ENCODE results near the gene ARL5A.

Gene ARL5A

GRCh38 chr2:151767536-151767935 lies 60.7 kb downstream of the ARL5A start:
- DNase-seq (ENCODE audit: low read depth) = no peak
- no peak for TF ChIP-seq CTCF (IDR thresholded peaks at IDR 0.05; ENCODE audit: control insufficient read depth, insufficient read depth, low read depth, low read length, missing control alignments)
- no peak overlapping the region for H3K4me3 ChIP-seq (ENCODE audit: control insufficient read depth, low read depth, low read length)

GRCh38 chr2:151766437-151767153 lies 61.6 kb downstream of the ARL5A start:
- DNase-seq (ENCODE audit: low read depth) = no peak
- TF ChIP-seq CTCF (IDR thresholded peaks at IDR 0.05; ENCODE audit: control insufficient read depth, insufficient read depth, low read depth, low read length, missing control alignments) = no peak
- H3K4me3 ChIP-seq (ENCODE audit: control insufficient read depth, low read depth, low read length) = no peak overlapping the region

GRCh38 chr2:151765760-151766410 lies 62.3 kb downstream of the ARL5A start:
- no peak for TF ChIP-seq CTCF (IDR thresholded peaks at IDR 0.05; ENCODE audit: control insufficient read depth, insufficient read depth, low read depth, low read length, missing control alignments)
- no peak for DNase-seq (ENCODE audit: low read depth)
- no peak overlapping the region for H3K4me3 ChIP-seq (ENCODE audit: control insufficient read depth, low read depth, low read length)

- H3K4me3 ChIP-seq (ENCODE audit: control insufficient read depth, low read depth, low read length) = no peak overlapping the region
- TF ChIP-seq CTCF (IDR thresholded peaks at IDR 0.05; ENCODE audit: control insufficient read depth, insufficient read depth, low read depth, low read length, missing control alignments) = no peak
- DNase-seq (ENCODE audit: low read depth) = no peak
These were observed 65.5 kb downstream of the ARL5A start for GRCh38 chr2:151762694-151763093.

DNA sequence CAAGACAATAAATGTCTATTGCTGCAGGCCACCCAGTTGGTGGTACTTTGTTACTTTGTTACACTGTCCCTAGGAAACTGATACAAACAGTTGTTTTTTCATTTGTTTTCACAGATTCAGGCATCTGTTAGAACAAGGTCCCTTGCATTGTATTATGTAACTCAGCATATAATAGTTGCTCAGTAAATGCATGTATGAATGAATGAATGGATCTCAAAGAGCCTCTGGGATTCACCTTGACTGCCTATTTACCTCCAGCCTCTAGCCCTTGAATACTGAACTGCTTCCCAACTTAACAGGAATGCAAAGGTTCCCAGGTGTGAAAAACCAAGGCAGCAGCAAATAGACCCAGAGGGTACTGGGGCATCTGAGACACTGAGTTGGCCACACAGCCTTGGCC lies 66.5 kb downstream of the ARL5A start:
- DNase-seq (ENCODE audit: low read depth) = no peak
- no peak overlapping the region for H3K4me3 ChIP-seq (ENCODE audit: control insufficient read depth, low read depth, low read length)
- no peak for TF ChIP-seq CTCF (IDR thresholded peaks at IDR 0.05; ENCODE audit: control insufficient read depth, insufficient read depth, low read depth, low read length, missing control alignments)

DNA sequence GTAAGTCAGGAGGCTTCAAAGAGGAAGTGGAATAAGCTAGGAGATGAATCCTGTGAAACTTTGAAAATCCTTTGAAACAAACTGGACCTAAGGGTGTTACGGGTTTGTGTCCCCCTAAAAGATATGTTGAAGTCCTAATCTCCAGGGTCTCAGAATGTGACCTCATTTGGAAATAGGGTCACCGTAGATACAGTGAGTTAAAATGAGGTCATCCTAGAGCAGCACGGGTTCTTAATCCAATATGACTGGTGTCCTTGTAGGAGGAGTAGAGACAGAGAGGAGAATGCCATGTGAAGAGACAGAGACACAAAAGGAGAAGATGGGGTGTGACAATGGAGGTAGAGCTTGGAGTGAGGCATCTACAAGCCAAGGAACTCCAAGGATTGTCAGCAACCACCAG lies 67.0 kb downstream of the ARL5A start:
- DNase-seq (ENCODE audit: low read depth) = no peak
- no peak overlapping the region for H3K4me3 ChIP-seq (ENCODE audit: control insufficient read depth, low read depth, low read length)
- no peak for TF ChIP-seq CTCF (IDR thresholded peaks at IDR 0.05; ENCODE audit: control insufficient read depth, insufficient read depth, low read depth, low read length, missing control alignments)
